ENCODE data around the gene GDPD5.

GRCh38 chr11:75473684-75474083, 52.1 kb downstream of the GDPD5 start:
- no peak for TF ChIP-seq MXI1 (IDR thresholded peaks at IDR 0.05; ENCODE audit: low read depth, low read length)
- TF ChIP-seq CTCF (IDR thresholded peaks at IDR 0.05 in 2 of 3, conservative IDR thresholded peaks at IDR 0.05 in 1 of 3; ENCODE audit: insufficient read depth in 2 of 3, low read depth in 1 of 3, low read length in 3 of 3): no peak
- no peak for TF ChIP-seq ESRRA (IDR thresholded peaks at IDR 0.05; ENCODE audit: borderline replicate concordance, low read depth)
- no peak for TF ChIP-seq ZNF586 (CRISPR knock-in tag; conservative IDR thresholded peaks at IDR 0.05)
- TF ChIP-seq SOX6 (IDR thresholded peaks at IDR 0.05): no peak
- TF ChIP-seq GATAD2A (IDR thresholded peaks at IDR 0.05): no peak
